Measurements from ENCODE around the gene OR8B3. TPM values are rescaled to one million over a fixed set of nuclear protein-coding genes. Genes with fewer than 3 reads are reported as not detected.

Gene OR8B3
- total RNA-seq, 1 donor from 2014 or later: not detected

- intact Hi-C loops (cut with micrococcal nuclease): no loop called here
Measured at GRCh38 chr11:124376280-124376679, 22.5 kb downstream of the OR8B3 start.

- intact Hi-C loops (cut with micrococcal nuclease): no loop called here
Measured at GRCh38 chr11:124359566-124359965, 39.3 kb downstream of the OR8B3 start.

- intact Hi-C loops (cut with micrococcal nuclease): no loop called here
Measured at GRCh38 chr11:124346311-124346955, 52.4 kb downstream of the OR8B3 start.

Other genes with a start within 250 kb of the OR8B3 start
- gene OR10D3, start 215.7 kb downstream of the OR8B3 start, total RNA-seq: not detected in 2 replicates
- gene OR8G1, start 157.9 kb downstream of the OR8B3 start, total RNA-seq: not detected in 2 replicates
- gene OR8G5, start 142.6 kb downstream of the OR8B3 start, total RNA-seq: not detected in 2 replicates
- not detected in 2 replicates for gene OR8D1, start 85.1 kb downstream of the OR8B3 start, total RNA-seq
- not detected in 2 replicates for gene OR8D2, start 78.8 kb downstream of the OR8B3 start, total RNA-seq
- not detected in 2 replicates for gene OR8B2, start 14.5 kb downstream of the OR8B3 start, total RNA-seq
- gene OR8B4, start 25.8 kb upstream of the OR8B3 start, total RNA-seq: not detected in 2 replicates
- not detected in 2 replicates for gene OR8B8, start 46.7 kb upstream of the OR8B3 start, total RNA-seq
- gene OR8B12, start 144.6 kb upstream of the OR8B3 start, total RNA-seq: not detected in 2 replicates
- gene OR8A1, start 171.0 kb upstream of the OR8B3 start, total RNA-seq: not detected in 2 replicates
- not detected in 2 replicates for gene PANX3, start 212.4 kb upstream of the OR8B3 start, total RNA-seq
- gene TBRG1, start 223.8 kb upstream of the OR8B3 start, total RNA-seq: 36.3 and 37.3 TPM in 2 replicates

All from T-helper 1 cell treated with Interleukin-12 subunit alpha and Interleukin-12 subunit beta and Interleukin-4 antibody, amounts not matched to agents 30 ng/mL and 1 ng/mL, for 36 hours (primary cell).